ENCODE results near the gene NBL1.

- TF ChIP-seq CTCF (IDR thresholded peaks at IDR 0.05; ENCODE audit: poor library complexity) (no peak), EZH2phosphoT487 (IDR thresholded peaks at IDR 0.05; ENCODE audit: low read depth, severe bottlenecking, unreplicated experiment) (no peak), EZH2 (IDR thresholded peaks at IDR 0.05; ENCODE audit: borderline replicate concordance) (no peak)
Measured at GRCh38 chr1:19647643-19648042, 3.5 kb downstream of the NBL1 start.
